HG03039 (cell line): ENCODE data around the gene DCLK2.

Source experiments
- ATAC-seq: cut with Tn5 transposase; IDR thresholded peaks from one replicate; pipeline ENCODE4 v1.9.1; 2021; ENCODE audit warnings: mild to moderate bottlenecking, moderate library complexity; ENCODE audit not compliant: unreplicated experiment

Gene DCLK2

DNA sequence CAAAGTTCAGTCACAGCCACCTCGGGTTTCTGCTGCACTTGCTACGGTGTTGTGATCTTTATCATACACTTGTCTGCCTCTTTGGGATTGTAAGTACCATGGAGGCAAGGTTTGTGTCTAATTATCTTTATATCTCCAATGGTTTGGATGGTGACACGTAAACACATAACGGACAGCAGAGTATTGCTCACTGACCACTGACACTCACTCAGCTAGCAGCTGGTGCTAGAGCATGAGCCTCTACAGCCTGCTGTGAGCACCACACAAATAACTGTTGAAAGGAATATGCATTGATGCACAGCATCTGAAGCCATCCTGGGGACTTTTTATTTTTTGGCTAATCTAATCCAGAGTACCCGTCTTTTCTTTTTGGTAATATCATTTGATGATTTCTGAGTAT is 156.0 kb downstream of the DCLK2 start:
- ATAC-seq = no peak

DNA sequence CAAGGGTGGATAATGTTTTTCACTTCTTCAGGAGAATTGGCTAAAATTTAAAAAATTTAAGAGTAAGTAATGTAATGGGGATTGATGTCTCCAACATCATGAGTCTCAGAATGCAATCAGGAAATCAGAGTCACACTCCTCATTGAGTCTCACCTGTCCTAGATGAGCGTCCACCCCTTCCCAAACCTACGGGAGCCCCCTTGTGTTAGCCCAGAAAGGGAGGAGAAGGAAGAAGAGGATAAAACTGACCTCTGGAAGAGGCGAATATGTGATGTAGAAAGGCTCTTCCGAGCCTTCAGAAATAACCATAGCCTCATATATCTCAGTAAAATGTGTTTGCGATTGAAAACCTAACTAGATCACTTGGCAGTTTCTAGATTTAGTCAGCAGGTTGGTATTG is 157.1 kb downstream of the DCLK2 start:
- no peak for ATAC-seq

DNA sequence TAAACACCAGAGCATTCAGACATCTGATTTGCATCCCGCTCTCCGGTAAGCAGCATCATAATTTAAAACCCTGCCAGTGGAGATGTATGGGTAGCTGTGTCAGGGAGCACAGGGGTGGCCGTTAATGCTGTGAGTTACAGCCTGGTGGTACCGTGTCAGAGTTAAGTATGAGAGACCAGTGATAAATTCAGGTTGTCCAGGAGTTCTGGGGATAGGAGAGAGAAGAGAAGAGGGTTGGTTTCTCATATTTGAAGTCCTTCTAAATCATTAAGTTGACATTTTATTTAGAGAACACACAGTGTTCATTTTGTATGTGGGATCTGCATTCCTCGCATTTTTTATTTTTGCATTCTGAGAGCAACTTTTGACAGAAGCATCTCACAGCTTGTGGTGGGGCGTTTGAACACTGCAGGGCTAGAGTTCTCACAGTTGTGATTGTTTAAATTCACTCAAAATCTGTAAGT is 157.6 kb downstream of the DCLK2 start:
- no peak for ATAC-seq

DNA sequence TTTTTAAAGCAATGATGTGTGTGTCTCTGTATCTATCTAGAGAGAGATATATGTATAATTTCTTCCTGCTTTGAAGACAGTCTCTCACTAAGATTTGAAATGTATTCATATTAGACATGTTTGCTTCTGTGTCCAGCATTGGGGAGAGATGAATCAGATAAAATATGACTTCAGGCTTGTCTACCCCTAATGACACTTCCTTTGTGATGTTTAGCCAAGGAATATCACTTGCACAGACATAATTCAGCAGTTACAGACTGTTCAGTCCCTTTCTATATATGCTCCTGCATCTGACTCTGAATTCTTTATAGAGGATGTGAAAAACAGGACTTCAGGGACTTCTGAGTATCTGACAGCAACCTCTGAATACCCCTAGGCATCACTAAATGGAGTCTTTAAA is 158.4 kb downstream of the DCLK2 start:
- no peak for ATAC-seq

DNA sequence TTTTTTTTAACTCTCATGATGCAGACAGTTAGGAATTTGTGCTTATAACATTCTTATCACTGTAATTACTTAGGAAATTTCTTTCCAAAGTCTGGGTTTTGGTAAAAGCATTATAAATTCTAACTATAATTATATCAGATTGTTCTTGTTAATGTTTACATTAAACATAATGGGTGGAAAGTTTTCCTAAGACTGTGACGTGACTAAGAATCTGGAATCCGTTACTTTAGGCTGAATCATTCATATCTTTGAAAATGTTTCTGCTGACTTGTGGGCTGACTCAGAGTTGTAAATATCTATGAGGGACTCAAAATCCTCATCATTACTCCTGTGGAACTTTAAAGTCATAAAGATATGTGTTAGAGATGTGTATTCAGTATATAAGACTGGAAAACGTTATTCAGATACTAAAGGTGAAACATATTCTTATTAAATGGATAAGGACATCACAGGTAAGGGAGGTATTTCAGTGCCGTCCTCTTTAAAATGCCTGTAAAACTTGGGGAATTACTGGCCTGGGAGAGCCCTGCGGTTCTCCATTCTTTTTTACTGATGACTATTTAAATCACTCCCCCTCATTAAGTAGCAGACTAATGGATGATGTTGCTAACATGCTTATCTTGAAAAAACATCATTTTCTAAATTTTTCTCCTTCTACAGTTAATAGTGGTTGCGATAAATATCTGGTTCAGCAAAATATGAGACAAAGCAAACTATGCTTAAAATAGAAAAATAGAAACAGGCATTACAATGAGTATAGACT is 159.0 kb downstream of the DCLK2 start:
- ATAC-seq = no peak

DNA sequence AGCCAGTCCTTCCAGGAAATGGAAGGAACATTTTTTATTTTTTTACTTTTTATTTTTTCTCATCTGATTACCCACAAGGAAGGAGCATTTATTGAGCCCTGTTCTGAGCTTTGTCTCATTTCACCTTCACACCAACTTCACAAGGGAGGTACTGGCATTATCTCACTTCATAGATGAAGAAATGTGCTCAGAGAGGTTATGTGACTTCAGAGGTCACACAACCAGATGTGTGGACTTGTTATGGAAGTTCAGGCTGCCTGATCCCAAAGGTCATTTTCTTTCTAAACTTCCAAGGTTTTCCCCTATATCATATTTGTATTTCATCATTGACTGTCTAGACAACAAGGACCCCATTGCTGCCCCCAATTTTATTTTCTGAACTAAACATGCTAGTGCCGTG is 160.3 kb downstream of the DCLK2 start:
- ATAC-seq = no peak

DNA sequence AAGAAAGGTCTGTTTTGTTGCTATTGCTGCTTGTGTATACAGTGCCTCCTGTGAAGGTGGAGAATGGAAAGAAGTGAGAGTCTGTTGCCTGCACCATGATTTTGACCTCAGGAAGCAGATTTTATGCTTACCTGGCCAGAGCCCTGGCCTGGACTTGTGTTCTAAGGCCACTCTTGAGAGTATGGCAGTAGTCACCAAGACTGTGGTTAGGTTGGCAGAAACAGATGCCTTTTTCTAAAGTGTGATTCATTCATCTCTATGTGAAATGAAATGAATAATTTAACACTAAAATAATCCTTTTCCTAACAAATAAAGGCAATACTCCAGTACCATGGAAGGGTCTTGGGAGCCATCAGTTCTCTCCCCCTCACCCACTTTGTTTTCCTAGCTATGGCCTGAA is 161.8 kb downstream of the DCLK2 start:
- ATAC-seq = no peak

DNA sequence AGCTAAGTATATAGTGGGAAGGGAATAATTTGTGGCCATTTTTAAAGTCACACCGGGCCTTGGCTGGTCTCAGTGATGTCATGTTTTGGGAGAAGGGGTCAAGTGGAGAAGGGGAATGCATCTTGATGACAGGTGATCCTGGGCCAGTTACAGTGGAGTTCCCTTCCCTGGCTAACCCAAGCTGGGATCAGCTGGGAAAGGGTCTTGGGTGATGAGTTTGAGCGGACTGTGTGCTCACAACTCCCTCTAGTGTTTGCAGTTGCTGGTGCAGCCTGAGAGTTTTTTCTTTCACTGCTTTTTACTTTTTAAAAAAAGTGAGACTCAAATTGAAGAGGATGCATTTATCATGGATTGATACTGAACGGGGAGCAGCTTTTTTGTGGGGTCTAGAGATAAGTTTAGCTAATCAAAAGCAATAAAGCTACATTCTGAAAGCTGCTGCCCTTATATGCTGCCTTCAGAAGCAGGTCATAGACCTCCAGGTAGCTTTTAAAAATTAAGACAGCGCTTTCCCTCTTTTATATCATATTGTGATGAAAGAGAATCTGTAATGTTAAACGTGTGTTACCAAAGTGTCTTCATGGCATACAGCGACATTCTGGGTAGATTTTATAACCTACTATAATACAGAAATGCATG is 164.7 kb downstream of the DCLK2 start:
- ATAC-seq = no peak

DNA sequence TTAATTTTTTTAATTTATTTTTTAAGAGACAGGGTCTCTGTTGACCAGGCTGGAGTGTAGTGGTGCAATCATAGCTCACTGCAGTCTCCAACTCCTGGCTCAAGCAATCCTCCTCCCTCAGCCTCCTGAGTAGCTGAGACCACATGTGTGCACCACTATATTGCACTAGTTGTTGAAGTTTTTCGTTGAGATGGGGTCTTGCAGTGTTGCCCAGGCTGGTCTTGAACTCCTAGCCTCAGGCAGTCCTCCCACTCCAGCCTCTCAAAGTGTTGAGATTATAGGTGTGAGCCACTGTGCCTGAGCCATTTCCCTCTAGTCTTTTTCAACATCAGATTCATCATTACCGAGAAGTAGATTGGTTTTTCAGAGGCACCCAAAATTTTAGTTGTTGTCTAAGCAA is 165.7 kb downstream of the DCLK2 start:
- ATAC-seq = no peak

DNA sequence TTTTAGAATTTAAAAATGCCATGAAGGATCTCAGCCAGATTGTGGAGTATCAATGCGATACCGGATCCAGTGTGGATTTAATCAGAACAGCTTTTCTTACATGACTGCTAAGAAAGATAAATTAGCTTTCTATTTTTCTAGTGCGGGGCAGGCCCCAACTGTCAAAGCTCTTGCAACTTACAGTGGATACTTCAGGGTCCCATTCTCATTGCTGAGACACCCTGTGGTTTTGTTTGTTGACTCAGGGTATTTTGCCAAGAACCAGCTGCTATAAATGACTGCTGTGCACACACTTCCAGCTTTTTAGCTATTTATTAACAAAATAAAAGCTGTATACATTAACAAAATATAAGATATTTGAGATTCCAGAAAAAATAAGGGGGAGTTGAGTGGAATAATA is 166.4 kb downstream of the DCLK2 start:
- no peak for ATAC-seq

DNA sequence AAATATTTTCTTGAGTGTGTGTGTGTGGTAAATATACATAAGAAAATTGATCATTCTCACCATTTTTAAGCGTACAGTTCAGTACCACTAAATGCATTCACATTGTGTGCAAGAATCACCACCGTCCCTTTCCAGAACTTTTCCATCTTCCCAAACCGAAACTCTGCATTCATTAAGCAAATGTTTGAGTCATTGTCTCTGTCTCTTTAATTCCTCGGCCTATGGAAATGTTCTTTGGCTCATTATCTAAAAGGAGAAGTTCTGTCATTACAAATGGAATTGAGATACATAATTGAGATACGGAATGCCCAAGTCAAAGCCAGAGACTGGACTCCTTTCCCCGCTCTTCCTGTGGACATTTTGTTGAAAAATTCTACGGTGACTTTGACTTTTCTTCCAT is 168.9 kb downstream of the DCLK2 start:
- no peak for ATAC-seq

DNA sequence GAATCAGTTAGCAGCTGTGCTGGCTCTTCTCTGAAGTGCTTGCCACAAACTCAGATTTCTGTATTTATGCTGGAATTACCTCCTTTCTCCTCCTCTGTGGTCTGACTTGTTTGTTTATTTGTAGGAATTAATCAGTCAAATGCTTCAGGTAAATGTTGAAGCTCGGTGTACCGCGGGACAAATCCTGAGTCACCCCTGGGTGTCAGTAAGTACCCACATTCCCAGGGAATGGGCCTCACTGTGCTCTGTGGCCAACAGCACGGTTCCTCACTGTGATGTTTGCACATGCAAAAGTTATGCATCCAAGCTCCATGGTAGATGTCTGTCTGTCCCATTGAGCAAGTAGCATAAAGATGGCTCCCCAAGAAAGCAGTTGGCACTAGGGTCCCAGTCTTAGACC is 169.9 kb downstream of the DCLK2 start:
- ATAC-seq = no peak

DNA sequence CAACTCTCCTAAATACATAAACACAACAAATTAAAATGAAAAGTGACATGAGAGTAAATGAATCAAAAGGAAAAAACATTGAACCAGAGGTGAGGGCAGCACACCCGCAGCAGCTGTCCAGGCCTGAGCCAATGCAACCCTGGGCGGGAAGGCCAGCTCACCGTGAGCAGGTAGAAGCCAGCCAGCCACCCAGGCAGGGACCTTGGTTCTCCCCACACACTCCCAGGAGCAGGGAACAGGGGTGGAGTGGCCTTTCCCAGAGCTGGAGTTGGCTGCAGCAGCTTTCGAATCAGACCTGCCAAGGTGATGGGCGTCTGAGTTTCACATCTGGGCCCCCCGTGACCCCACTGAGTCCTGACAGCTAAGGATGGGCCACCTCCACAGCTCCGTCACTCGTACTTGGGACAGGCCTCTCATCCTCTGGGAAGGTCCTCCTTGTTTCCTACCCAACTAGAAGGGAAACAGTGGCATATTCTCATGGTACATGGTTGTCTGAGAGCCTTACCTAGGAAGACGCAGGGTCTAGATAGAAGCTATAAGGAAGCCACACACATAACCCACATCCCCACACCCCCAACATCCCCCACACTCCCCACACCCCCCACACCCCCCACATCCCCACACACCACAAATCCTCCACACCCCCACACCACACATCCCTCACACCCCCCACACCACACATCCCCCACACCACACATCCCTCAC is 172.2 kb downstream of the DCLK2 start:
- ATAC-seq = no peak

DNA sequence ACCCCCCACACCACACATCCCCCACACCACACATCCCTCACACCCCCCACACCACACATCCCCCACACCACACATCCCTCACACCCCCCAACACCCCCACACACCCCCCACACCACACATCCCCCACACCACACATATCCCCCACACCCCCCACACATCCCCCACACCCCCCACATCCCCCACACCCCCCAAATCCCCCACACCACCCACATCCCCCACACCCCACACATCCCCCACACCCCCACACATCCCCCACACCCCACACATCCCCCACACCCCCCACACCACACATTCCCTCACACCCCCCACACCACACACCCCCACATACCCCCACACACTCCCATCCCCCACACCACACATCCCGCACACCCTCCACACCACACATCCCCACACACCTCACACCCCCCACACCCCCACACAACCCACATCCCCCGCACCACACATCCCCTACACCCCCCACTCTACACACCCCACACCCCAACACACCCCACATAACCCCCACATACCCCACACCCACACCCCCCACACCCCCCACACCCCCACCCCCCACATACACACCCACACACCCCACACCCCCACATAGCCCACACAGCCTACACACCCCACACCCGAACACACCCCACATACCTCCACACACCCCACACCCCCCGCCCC is 172.9 kb downstream of the DCLK2 start:
- ATAC-seq = no peak

DNA sequence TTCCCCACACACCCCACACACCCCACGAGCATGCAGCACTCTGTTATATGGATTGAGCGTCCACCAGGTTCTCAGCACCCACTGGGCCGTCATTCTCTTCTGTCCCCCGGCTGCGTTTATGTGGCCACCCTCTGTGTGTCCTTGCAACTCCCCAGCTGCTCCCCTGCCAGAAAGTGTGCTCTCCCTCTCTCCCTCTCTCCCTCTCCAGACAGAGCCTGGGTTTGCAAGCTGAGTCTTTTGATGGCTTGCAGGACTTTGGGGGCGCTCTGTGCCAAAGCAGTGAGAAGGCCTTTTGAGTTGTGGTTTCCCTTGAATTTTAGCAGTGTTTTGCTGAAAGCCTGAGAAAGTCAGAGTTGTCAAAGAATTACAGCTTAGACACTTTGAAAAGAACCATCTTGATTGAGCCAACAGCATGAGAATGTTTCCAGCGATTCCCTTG is 173.5 kb downstream of the DCLK2 start:
- ATAC-seq = no peak

DNA sequence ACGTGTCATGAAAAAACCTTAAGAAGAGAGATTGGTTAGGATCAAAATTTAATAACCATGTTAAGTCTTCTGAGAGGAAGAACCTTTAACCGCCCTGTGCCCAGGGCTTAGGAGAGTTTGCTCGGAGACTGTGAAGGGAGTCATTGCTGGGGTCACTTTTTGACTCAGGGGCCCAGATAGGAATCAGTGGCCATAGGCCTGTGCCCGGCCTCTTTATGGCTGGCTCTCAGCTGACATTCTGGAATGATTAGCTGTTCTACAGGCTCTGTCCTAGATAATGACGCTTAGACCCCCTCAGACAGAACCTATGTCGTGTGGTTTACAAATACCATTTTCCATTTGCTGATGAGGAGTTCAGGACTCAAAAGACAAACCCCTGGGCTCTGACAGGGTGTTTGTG is 174.1 kb downstream of the DCLK2 start:
- ATAC-seq = no peak

DNA sequence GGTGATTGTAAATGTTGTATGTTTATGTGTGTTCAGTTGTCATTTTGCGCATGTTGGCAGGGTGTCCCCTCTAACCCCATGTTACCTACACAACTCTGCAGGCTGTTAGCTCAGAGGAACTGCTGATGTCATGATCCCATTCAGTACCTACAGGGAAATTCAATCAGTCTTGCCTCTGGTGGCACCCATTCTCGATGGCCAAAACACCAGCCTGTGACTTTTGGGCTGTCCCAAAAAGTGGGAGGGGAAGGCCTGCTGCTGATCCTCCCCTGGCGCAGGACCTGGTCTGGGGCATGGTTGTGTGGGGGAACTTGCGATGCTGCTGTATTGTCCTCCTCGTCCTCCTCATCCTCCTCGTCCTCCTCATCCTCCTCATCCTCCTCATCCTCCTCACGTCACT is 174.5 kb downstream of the DCLK2 start:
- no peak for ATAC-seq

DNA sequence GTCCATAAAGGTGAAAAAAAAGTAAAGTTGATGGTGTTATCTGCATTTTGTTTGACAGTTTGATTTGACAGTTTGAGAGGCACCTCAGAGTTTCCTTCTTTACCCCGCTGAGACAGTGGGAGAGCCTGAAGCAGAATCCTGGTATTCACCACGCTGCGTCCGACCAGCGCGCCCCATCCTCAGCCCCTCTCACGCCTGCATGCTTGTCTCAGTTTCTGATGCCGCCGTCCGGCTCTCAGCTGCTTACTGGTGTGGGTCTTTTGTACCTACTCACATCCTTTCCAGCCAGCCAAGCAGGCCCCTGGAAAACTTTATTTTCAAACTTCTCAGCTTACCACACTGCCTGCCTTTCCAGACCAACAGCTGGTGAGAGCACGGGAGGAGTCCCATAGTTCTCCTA is 175.2 kb downstream of the DCLK2 start:
- no peak for ATAC-seq

DNA sequence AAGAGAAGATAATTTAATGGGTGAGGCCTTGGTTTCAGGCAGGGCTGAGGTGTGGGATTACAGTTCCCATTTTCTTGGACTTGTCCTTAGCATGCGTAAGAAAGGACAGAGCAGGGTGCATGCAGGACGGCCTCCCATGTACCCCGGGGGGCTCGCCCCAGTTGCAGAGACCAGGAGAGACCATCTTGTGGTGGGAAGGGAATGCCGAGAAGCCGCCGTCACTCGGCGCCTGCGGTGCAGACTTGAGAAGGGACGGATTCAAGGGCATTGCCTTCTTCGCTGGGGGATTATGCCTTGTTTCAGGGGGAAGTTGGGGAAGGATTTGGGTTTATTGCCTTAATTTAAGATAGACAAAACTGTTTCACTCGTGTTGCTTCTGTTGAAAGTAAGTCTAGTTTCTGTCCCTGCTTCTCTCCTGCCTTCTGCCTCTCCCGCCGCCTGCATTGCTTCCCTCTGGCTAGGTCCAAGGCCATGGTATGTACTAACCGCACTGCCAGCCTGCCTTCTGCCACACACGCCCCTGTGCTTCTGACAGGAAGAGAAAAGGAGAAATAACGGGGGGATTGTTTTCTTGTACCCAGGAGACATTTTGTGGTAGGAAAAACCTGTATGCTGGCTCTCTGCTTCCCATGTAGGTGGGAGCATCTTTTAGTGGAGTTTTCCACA is 175.9 kb downstream of the DCLK2 start:
- no peak for ATAC-seq

DNA sequence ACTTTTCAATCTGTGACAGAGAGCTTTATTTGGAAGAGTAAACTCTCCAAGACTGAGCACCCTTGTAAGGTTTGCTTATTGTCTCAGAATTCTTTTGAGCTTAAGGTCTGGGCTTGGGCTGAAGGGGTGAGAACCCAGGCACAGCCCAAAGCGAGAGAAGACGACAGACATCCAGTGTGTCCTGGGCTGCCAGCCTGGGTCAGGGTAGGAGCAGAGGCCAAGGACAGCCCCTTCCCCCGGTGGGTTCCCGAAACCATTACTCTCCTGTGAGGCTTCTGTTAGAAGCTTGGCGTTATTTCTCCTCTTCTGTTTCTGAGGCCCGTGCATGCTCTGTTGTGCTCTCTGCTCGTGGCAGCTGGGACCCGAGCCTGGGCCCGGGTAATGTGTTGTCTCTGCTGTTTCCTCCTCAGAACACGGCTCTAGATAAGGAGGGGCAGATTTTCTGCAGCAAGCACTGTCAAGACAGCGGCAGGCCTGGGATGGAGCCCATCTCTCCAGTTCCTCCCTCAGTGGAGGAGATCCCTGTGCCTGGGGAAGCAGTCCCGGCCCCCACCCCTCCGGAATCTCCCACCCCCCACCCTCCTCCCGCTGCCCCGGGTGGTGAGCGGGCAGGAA is 177.5 kb downstream of the DCLK2 start:
- ATAC-seq = no peak

DNA sequence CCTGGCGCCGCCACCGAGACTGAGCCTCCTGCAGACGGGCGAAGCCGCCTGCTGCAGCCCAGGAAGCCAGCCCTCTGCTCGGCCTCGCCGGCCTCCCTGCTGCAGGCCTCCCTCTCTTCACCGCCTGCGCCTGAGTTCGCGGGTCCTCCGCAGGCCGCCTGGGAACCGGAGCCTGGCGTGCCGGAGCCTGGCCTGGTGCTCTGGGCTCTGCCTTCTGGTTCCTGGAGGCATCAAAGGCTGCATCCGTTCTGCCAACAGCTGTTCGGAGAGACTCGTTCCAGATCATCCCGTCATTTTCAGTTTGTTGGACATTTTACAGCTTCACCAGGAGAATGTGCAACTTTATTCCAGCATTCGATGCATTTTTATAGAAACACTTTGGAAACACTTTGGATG is 178.0 kb downstream of the DCLK2 start:
- no peak for ATAC-seq
